Vagina (tissue), 2 donors: ENCODE data around the gene CCDC69.

Source experiments
- POLR2A ChIP-seq, 2 donors: fragments of 450-650 bp; IDR thresholded peaks; one replicate each; pipeline ENCODE4 v1.6.1; 2017; ENCODE audit warnings: antibody characterized with exemption in 2 of 2, mild to moderate bottlenecking in 2 of 2, moderate library complexity in 2 of 2
- POLR2AphosphoS5 ChIP-seq, 2 donors: sonication (generic); formaldehyde crosslinking; IDR thresholded peaks; one replicate each; pipeline ENCODE4 v1.9.0; 2017; ENCODE audit warnings: antibody characterized with exemption in 2 of 2, mild to moderate bottlenecking in 2 of 2, low read depth in 1 of 2; ENCODE audit not compliant: insufficient read depth in 1 of 2
- TF ChIP-seq, protein P1 (sequence below), 3 experiments: fragments of 450-650 bp in 2 of 3; fragments of 200-600 bp in 1 of 3; sonication (generic) in 1 of 3; IDR thresholded peaks; one replicate each; pipeline ENCODE4 v1.5.1; 2017 to 2019; ENCODE audit warnings: antibody characterized with exemption in 3 of 3, mild to moderate bottlenecking in 2 of 3, moderate library complexity in 2 of 3

DNA sequence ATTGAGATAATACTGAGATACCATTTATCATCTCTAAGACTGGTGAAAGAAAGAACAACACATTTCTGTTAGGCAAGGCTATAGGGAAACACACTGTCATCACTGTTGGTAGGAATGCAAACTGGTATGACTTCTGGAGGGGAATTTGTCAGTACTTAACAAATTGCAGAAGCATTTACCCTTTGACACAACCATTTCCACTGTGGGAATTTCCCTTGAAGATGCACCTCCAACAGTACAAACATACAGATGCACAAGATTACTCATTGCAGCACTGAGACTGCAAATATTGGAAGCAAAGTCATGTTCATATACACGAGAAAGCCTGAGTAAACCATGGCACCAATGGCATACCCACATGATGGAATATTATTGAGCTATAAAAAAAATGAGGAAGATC is 46.7 kb upstream of the CCDC69 start:
- TF ChIP-seq, protein P1, sequence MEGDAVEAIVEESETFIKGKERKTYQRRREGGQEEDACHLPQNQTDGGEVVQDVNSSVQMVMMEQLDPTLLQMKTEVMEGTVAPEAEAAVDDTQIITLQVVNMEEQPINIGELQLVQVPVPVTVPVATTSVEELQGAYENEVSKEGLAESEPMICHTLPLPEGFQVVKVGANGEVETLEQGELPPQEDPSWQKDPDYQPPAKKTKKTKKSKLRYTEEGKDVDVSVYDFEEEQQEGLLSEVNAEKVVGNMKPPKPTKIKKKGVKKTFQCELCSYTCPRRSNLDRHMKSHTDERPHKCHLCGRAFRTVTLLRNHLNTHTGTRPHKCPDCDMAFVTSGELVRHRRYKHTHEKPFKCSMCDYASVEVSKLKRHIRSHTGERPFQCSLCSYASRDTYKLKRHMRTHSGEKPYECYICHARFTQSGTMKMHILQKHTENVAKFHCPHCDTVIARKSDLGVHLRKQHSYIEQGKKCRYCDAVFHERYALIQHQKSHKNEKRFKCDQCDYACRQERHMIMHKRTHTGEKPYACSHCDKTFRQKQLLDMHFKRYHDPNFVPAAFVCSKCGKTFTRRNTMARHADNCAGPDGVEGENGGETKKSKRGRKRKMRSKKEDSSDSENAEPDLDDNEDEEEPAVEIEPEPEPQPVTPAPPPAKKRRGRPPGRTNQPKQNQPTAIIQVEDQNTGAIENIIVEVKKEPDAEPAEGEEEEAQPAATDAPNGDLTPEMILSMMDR (IDR thresholded peaks at IDR 0.05) = no peak
- TF ChIP-seq POLR2AphosphoS5 (IDR thresholded peaks at IDR 0.05; ENCODE audit: insufficient read depth in 1 of 2, low read depth in 1 of 2) (no peak), POLR2A (IDR thresholded peaks at IDR 0.05) (no peak)
